MM.1S (cell line): ENCODE results near the gene NOL9.

Experiments used
- DNase-seq: peaks from one replicate; pipeline ENCODE4 v3.0.0-alpha.2; 2015
- H2AFZ ChIP-seq: fragments of 300-600 bp; sonication (generic); 2 replicates; pipeline ENCODE4 v1.6.0; 2016; ENCODE audit warnings: antibody characterized with exemption, low read length
- H3F3A ChIP-seq: fragments of 300-600 bp; sonication (generic); 2 replicates; pipeline ENCODE4 v1.6.1; 2016; ENCODE audit warnings: mild to moderate bottlenecking, antibody characterized with exemption, low read length, moderate library complexity, mixed read lengths; ENCODE audit not compliant: insufficient read depth
- H3K27ac ChIP-seq: fragments of 300-600 bp; sonication (generic); 2 replicates; pipeline ENCODE4 v1.5.1; 2016; ENCODE audit warnings: mild to moderate bottlenecking, low read length
- H3K27me3 ChIP-seq: fragments of 300-600 bp; sonication (generic); replicated peaks from 2 replicates; pipeline ENCODE4 v1.6.0; 2016; ENCODE audit warnings: low read length; ENCODE audit not compliant: insufficient read depth
- H3K36me3 ChIP-seq: fragments of 300-600 bp; sonication (generic); replicated peaks from 2 replicates; pipeline ENCODE4 v1.6.1; 2016; ENCODE audit warnings: mild to moderate bottlenecking, low read length, mixed read lengths; ENCODE audit not compliant: insufficient read depth
- H3K4me1 ChIP-seq: fragments of 300-600 bp; sonication (generic); 2 replicates; pipeline ENCODE4 v1.6.1; 2016; ENCODE audit warnings: low read length, mixed read lengths
- H3K4me2 ChIP-seq: fragments of 300-600 bp; sonication (generic); 2 replicates; pipeline ENCODE4 v1.6.0; 2016; ENCODE audit warnings: low read depth, low read length
- H3K4me3 ChIP-seq: fragments of 300-600 bp; sonication (generic); 2 replicates; pipeline ENCODE4 v1.5.1; 2016; ENCODE audit warnings: low read length, mixed read lengths
- H3K79me2 ChIP-seq: fragments of 300-600 bp; sonication (generic); 2 replicates; pipeline ENCODE4 v1.6.1; 2016; ENCODE audit warnings: mixed run types, low read length, mixed read lengths
- H3K9ac ChIP-seq: fragments of 300-600 bp; sonication (generic); 2 replicates; pipeline ENCODE4 v1.6.1; 2016; ENCODE audit warnings: low read length, mixed read lengths
- H3K9me2 ChIP-seq: fragments of 300-600 bp; sonication (generic); replicated peaks from 2 replicates; pipeline ENCODE4 v1.6.1; 2016; ENCODE audit warnings: mild to moderate bottlenecking, low read length, mixed read lengths; ENCODE audit not compliant: insufficient read depth
- H3K9me3 ChIP-seq: fragments of 300-600 bp; sonication (generic); replicated peaks from 2 replicates; pipeline ENCODE4 v1.6.1; 2016; ENCODE audit warnings: mild to moderate bottlenecking, low read length, mixed read lengths; ENCODE audit not compliant: insufficient read depth
- H4K20me1 ChIP-seq: fragments of 300-600 bp; sonication (generic); 2 replicates; pipeline ENCODE4 v1.6.1; 2016; ENCODE audit warnings: mild to moderate bottlenecking, low read length, moderate library complexity, mixed read lengths; ENCODE audit not compliant: insufficient read depth
- EZH2 ChIP-seq: fragments of 300-600 bp; sonication (generic); optimal IDR thresholded peaks from 2 replicates; pipeline ENCODE3; 2017; ENCODE audit warnings: low read depth, mild to moderate bottlenecking, antibody characterized with exemption, low read length, mixed read lengths
- EZH2phosphoT487 ChIP-seq: fragments of 300-600 bp; sonication (generic); IDR thresholded peaks from 2 replicates; pipeline ENCODE4 v1.6.1; 2018; ENCODE audit warnings: antibody characterized with exemption, low read length
- TF ChIP-seq, protein P1 (sequence below): fragments of 300-600 bp; sonication (generic); IDR thresholded peaks from 2 replicates; pipeline ENCODE4 v1.5.1; 2016; ENCODE audit warnings: antibody characterized with exemption, low read length, mixed read lengths

The NOL9 gene

GRCh38 chr1:6476483-6476882 lies 77.8 kb downstream of the NOL9 start:
- no peaks in the 10 kb centered on the region for H3K79me2 ChIP-seq
- H3K4me1 ChIP-seq: peaks cover 7% of the 10 kb centered on the region; the same call in 1 of the 2 replicates
- H3K4me2 ChIP-seq: no peak overlapping the region
- H3K27ac ChIP-seq: no peak overlapping the region
- H3K36me3 ChIP-seq: no peaks in the 10 kb centered on the region
- no peaks in the 10 kb centered on the region for H3K9me3 ChIP-seq
- no peak for TF ChIP-seq EZH2
- no peak for TF ChIP-seq EZH2phosphoT487
- TF ChIP-seq, protein P1, sequence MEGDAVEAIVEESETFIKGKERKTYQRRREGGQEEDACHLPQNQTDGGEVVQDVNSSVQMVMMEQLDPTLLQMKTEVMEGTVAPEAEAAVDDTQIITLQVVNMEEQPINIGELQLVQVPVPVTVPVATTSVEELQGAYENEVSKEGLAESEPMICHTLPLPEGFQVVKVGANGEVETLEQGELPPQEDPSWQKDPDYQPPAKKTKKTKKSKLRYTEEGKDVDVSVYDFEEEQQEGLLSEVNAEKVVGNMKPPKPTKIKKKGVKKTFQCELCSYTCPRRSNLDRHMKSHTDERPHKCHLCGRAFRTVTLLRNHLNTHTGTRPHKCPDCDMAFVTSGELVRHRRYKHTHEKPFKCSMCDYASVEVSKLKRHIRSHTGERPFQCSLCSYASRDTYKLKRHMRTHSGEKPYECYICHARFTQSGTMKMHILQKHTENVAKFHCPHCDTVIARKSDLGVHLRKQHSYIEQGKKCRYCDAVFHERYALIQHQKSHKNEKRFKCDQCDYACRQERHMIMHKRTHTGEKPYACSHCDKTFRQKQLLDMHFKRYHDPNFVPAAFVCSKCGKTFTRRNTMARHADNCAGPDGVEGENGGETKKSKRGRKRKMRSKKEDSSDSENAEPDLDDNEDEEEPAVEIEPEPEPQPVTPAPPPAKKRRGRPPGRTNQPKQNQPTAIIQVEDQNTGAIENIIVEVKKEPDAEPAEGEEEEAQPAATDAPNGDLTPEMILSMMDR: no peak
- no peak overlapping the region for H3K4me3 ChIP-seq
- H2AFZ ChIP-seq: no peak overlapping the region
- no peak for DNase-seq
- no peaks in the 10 kb centered on the region for H3F3A ChIP-seq
- no peak overlapping the region for H3K9ac ChIP-seq
- no peaks in the 10 kb centered on the region for H4K20me1 ChIP-seq
- H3K27me3 ChIP-seq: peaks cover 57% of the 10 kb centered on the region
- H3K9me2 ChIP-seq: no peaks in the 10 kb centered on the region

- H3K4me1 ChIP-seq: peaks cover 7% of the 10 kb centered on the region; the same call in 1 of the 2 replicates
- H3F3A ChIP-seq: no peaks in the 10 kb centered on the region
- DNase-seq: peak; percentile 65
- H3K4me2 ChIP-seq: peak overlapping the region; percentile 47; the same call in 1 of the 2 replicates
- no peaks in the 10 kb centered on the region for H3K36me3 ChIP-seq
- H4K20me1 ChIP-seq: no peaks in the 10 kb centered on the region
- H2AFZ ChIP-seq: 0 out of 2 replicates have a peak overlapping the region, but pooled peaks have one; percentile 9
- H3K79me2 ChIP-seq: no peaks in the 10 kb centered on the region
- no peaks in the 10 kb centered on the region for H3K9me2 ChIP-seq
- no peaks in the 10 kb centered on the region for H3K9me3 ChIP-seq
- TF ChIP-seq EZH2: no peak
- TF ChIP-seq EZH2phosphoT487: no peak
- TF ChIP-seq, protein P1: peak; percentile 94
- H3K9ac ChIP-seq: no peak overlapping the region
- no peak overlapping the region for H3K27ac ChIP-seq
- H3K4me3 ChIP-seq: no peak overlapping the region
- H3K27me3 ChIP-seq: peaks cover 50% of the 10 kb centered on the region
These were observed 78.8 kb downstream of the NOL9 start for GRCh38 chr1:6475381-6476133.

DNA sequence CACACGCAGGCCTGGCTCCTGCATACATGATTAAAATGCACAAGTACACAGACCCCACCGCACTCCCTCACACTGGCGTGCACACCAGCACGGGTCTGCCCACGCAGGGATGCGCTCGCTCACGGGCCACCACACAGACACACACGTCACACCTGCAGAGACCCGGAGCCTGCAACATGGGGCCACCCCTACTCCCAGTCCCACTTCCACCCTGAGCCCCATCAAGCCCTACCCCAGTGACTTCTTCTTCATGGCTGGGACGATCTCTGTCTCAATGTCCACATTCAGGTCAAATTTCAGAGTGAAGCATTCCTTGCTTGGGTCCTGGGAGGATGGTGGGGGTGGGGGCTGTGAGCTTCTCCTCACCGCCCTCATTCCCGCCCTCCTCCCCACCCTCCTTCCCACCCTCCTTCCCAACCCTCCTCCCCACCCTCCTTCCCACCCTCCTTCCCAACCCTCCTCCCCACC lies 79.5 kb downstream of the NOL9 start:
- Histone ChIP-seq H3K9ac (no peak overlapping the region), H3K9me3 (no peaks in the 10 kb centered on the region), H3K27me3 (peaks cover 45% of the 10 kb centered on the region), H3K27ac (no peak overlapping the region), H3K36me3 (no peaks in the 10 kb centered on the region), H3K79me2 (no peaks in the 10 kb centered on the region), H2AFZ (no peak overlapping the region), H3K4me2 (no peak overlapping the region), H3K4me1 (peaks cover 7% of the 10 kb centered on the region; the same call in 1 of the 2 replicates), H3F3A (no peaks in the 10 kb centered on the region), H3K4me3 (no peak overlapping the region), H4K20me1 (no peaks in the 10 kb centered on the region), H3K9me2 (no peaks in the 10 kb centered on the region)
- TF ChIP-seq EZH2phosphoT487: no peak
- TF ChIP-seq, protein P1: no peak
- TF ChIP-seq EZH2: no peak
- DNase-seq: no peak
